ENCODE results near the gene MYOM1. TPM values are rescaled to one million over a fixed set of nuclear protein-coding genes. Genes with fewer than 3 reads are reported as not detected.
A peak's percentile ranks its signal among the peaks of the same experiment; 100 is the strongest.

Gene MYOM1
- total and polyA plus RNA-seq, 2 experiments from 2014 or later, result 1.1 to 1.8 TPM

- Histone ChIP-seq H3K4me2 (peak overlapping the region; percentile 6), H2AFZ (no peak overlapping the region), H3K27me3 (no peaks in the 10 kb centered on the region), H3K27ac (no peak overlapping the region), H3K79me2 (peaks cover 78% of the 10 kb centered on the region), H3K9me2 (replicated peaks; ENCODE audit: insufficient read depth) (no peaks in the 10 kb centered on the region), H3K9me3 (ENCODE audit: low read depth) (no peaks in the 10 kb centered on the region), H3K36me3 (replicated peaks; ENCODE audit: insufficient read depth, low read depth) (no peaks in the 10 kb centered on the region), H3K4me1 (ENCODE audit: insufficient read depth) (peaks cover 20% of the 10 kb centered on the region), H3K4me3 (no peak overlapping the region), H4K20me1 (ENCODE audit: insufficient read depth, poor library complexity, severe bottlenecking) (peaks cover 16% of the 10 kb centered on the region)
- TF ChIP-seq EZH2 (IDR thresholded peaks at IDR 0.05; ENCODE audit: borderline replicate concordance) (no peak), CTCF (IDR thresholded peaks at IDR 0.05; ENCODE audit: poor library complexity) (no peak), EZH2phosphoT487 (IDR thresholded peaks at IDR 0.05; ENCODE audit: low read depth, severe bottlenecking, unreplicated experiment) (no peak)
- 74% methylated on average over 3 of the region's 3 CpGs for WGBS (ENCODE audit: low lambda C conversion rate, missing lambda C conversion rate)
- DNase-seq (ENCODE audit: low spot score), result no peak
Measured at GRCh38 chr18:3251963-3252277, 32.2 kb upstream of the MYOM1 start.

- H3K4me3 ChIP-seq, result no peak overlapping the region
- peak overlapping the region; percentile 6 for H3K4me2 ChIP-seq
- H3K79me2 ChIP-seq, result peaks cover 78% of the 10 kb centered on the region
- no peak for DNase-seq (ENCODE audit: low spot score)
- peaks cover 18% of the 10 kb centered on the region for H3K4me1 ChIP-seq (ENCODE audit: insufficient read depth)
- H3K9me2 ChIP-seq (replicated peaks; ENCODE audit: insufficient read depth), result no peaks in the 10 kb centered on the region
- no peak overlapping the region for H2AFZ ChIP-seq
- no peak overlapping the region for H3K27ac ChIP-seq
- TF ChIP-seq CTCF (IDR thresholded peaks at IDR 0.05; ENCODE audit: poor library complexity) (no peak), EZH2phosphoT487 (IDR thresholded peaks at IDR 0.05; ENCODE audit: low read depth, severe bottlenecking, unreplicated experiment) (no peak), EZH2 (IDR thresholded peaks at IDR 0.05; ENCODE audit: borderline replicate concordance) (no peak)
- H3K36me3 ChIP-seq (replicated peaks; ENCODE audit: insufficient read depth, low read depth), result no peaks in the 10 kb centered on the region
- WGBS (ENCODE audit: low lambda C conversion rate, missing lambda C conversion rate), result 92% methylated on average over 8 of the region's 8 CpGs
- no peaks in the 10 kb centered on the region for H3K9me3 ChIP-seq (ENCODE audit: low read depth)
- H3K27me3 ChIP-seq, result no peaks in the 10 kb centered on the region
- H4K20me1 ChIP-seq (ENCODE audit: insufficient read depth, poor library complexity, severe bottlenecking), result peaks cover 16% of the 10 kb centered on the region
Measured at GRCh38 chr18:3251249-3251962, 31.6 kb upstream of the MYOM1 start.

- H3K36me3 ChIP-seq (replicated peaks; ENCODE audit: insufficient read depth, low read depth), result no peaks in the 10 kb centered on the region
- H3K9me2 ChIP-seq (replicated peaks; ENCODE audit: insufficient read depth), result no peaks in the 10 kb centered on the region
- 69% methylated on average over 6 of the region's 6 CpGs for WGBS (ENCODE audit: low lambda C conversion rate, missing lambda C conversion rate)
- peak overlapping the region; percentile 74 for H3K4me2 ChIP-seq
- DNase-seq (ENCODE audit: low spot score), result no peak
- H3K27ac ChIP-seq, result peak overlapping the region; percentile 79
- peaks cover 16% of the 10 kb centered on the region for H4K20me1 ChIP-seq (ENCODE audit: insufficient read depth, poor library complexity, severe bottlenecking)
- TF ChIP-seq EZH2 (IDR thresholded peaks at IDR 0.05; ENCODE audit: borderline replicate concordance) (no peak), EZH2phosphoT487 (IDR thresholded peaks at IDR 0.05; ENCODE audit: low read depth, severe bottlenecking, unreplicated experiment) (no peak), CTCF (IDR thresholded peaks at IDR 0.05; ENCODE audit: poor library complexity) (no peak)
- H3K79me2 ChIP-seq, result peaks cover 77% of the 10 kb centered on the region
- no peak overlapping the region for H2AFZ ChIP-seq
- H3K4me1 ChIP-seq (ENCODE audit: insufficient read depth), result peaks cover 18% of the 10 kb centered on the region
- no peaks in the 10 kb centered on the region for H3K9me3 ChIP-seq (ENCODE audit: low read depth)
- H3K4me3 ChIP-seq, result no peak overlapping the region
- no peaks in the 10 kb centered on the region for H3K27me3 ChIP-seq
Measured at GRCh38 chr18:3250237-3251107, 30.7 kb upstream of the MYOM1 start.

All from hepatocyte (in vitro differentiated cells).